Islet precursor cell (in vitro differentiated cells): ENCODE results near the gene NSD1.

ENCODE experiments used
- DNase-seq: peaks from one replicate; pipeline ENCODE4 v3.0.0-alpha.2; 2018

Gene NSD1

GRCh38 chr5:177310332-177310731 lies 176.8 kb downstream of the NSD1 start:
- DNase-seq, result no peak

DNA sequence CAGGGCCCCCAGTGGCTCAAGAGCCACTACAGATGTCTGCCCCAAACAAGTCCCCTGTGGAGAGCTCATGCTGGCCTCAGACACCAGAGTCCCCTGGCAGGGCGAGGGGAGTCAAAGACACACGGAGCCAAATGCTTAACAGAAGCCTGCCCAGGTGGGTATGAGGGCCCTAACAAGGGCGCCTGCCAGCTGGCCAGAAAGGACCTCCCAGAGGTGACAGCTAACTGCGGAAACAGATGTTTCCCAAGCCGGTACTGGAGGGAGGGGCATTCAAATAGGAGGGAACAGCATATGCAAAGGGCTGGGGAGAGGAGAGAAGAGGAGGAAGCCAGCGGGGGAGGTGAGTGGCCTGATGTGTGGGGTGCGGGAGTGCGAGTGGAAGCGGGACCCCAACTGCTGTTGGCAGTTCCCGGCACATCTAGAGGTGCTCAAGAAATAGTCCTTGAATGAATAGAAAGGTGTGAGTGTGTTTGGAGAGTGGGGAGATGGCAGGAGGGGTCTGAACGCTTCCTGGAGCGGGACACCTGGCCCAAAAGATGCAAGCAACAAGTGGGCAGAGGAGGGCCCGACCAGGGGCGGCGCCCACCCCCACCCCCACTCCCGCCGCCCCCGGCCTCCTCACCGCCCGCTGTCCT lies 177.3 kb downstream of the NSD1 start:
- DNase-seq, result peak; percentile 61

GRCh38 chr5:177311392-177311722 lies 177.8 kb downstream of the NSD1 start:
- no peak for DNase-seq

DNA sequence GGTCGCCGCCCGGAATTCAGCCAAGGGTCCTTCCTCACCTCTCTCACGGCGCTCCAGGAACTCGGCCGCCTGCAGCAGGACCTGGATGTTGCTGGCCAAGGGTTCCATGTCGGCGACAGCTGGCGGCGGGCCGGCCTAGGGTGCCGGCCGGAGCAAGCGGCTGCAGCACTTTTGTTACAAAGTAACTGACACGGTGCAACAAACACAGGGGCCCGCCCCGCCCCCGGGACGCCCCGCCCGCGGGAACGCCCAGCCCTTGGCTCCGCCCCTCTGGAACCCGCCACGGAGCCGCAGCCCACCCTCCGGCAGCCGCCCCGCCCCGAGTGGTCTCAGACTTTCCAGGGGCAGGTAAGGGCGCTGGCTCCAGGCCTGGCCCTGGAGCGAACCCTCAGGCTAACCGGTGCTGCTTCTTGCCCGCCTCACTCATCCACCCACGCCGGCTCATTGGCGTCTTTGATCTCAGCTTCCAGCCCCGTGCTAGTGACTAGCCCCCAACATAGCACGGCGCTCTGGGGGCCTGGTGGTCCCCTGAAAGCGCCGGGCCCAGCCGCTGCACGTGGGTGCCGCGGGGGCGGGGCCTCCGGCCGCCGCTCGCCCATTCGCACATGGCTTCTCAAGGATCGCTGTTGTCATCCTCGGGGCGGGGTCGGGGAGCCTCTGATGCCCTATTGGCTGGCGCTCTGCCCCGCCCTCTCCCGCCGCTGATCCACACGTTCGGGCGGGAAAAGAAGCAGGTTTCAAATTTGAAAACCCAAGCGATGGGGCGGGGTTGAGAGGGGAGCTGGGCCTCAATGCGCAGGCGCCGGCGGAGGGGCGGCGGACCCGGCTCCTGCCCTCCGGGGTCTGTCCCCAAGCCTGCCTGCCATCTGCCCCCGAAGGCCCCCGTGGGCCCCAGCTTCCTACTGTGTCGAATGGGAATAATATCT lies 178.4 kb downstream of the NSD1 start, which contains the start of gene MXD3:
MXD3 (minus strand) TSS at position 176 of the 926 bp plus-strand sequence; CDS start at position 108, 68 bp downstream.
- DNase-seq, result peak; percentile 98

GRCh38 chr5:177312649-177313181 lies 179.1 kb downstream of the NSD1 start:
- peak; percentile 89 for DNase-seq

GRCh38 chr5:177313561-177314259 lies 180.1 kb downstream of the NSD1 start:
- no peak for DNase-seq

DNA sequence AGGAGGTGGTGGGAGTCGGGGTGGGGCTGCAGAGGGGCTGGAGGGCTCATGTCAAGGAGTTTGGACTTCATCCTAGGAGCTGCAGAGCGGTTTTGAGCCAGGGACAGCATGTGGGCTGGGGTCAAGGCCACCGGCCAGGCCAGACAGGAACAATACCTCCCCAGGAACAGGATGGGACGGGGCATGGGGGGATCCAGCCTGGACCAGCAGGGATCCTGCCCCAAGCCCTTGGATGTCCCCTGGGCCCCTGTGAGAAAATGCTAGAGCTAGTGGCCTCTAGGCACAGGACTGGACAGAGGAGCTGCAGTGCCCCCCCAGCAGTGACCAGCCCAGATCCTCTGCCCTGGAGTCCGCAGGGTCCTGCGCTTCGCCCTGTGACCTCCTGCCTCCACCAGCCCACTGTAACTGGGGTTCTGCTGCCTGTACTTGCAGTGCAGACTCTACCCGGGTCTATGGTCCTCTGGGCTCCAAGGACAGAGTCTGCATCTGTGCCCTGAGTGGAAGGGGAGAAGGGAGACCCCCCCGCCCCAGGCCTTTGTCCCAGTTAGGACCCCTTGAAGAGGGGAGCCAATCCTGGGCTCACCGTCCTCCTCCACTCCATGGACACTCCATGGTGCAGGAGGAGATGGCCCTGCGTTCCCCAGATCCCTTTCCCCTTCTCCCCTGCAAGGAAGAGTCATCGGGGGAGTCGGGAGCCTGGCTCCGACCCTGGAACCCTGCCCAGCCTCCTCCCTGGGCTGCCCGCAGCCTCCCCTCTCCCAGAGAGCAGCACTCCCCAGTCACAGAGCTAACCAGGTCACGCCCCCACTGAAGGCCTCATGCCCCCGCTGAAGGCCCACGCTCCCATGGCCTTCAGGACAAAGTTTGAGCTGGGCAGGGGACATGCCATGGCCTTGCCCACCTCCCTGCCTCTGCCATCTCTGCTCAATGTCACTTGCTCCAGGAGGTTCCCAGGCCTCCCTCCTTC lies 181.1 kb downstream of the NSD1 start:
- no peak for DNase-seq

DNA sequence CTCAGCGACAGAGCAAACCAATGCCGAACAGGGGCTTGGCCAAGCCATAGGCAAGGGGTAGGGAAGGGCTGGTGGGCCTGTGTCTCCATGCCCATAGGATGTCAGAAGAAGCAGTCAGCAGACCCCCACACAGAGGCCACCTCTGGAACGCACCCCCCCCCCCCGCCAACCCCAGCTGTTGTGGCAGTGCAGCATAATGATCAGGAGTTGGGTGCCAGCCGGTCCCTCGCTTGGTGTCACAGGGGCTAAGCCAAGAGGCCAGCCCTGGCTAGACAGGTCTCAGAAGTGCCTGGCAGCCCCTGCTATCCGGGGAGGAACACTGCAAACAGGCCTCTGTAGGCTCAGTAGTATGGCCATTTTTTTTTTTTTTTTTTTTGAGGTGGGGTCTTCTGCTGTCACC lies 181.8 kb downstream of the NSD1 start:
- no peak for DNase-seq

GRCh38 chr5:177316005-177316404 lies 182.4 kb downstream of the NSD1 start:
- DNase-seq, result no peak

DNA sequence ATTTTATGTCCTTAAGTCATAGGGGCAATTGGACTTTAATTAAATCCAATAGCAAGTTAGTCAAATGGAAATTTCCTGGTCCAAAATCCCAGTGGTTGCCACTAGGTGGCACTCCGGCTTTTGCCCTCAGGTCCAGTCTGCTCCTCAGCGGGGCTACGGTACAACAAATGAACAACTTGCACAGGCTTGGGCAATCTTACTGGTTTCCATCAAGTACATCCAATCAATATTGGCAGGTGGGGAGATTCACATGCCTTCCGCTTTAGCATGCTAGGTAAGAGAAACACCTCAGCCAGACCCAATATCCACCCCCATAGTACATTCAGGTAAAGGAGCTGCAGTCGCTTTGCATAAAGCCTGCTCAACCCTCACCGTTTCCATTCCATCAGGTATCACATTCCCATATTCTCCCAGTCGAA lies 184.4 kb downstream of the NSD1 start:
- peak; percentile 83 for DNase-seq

DNA sequence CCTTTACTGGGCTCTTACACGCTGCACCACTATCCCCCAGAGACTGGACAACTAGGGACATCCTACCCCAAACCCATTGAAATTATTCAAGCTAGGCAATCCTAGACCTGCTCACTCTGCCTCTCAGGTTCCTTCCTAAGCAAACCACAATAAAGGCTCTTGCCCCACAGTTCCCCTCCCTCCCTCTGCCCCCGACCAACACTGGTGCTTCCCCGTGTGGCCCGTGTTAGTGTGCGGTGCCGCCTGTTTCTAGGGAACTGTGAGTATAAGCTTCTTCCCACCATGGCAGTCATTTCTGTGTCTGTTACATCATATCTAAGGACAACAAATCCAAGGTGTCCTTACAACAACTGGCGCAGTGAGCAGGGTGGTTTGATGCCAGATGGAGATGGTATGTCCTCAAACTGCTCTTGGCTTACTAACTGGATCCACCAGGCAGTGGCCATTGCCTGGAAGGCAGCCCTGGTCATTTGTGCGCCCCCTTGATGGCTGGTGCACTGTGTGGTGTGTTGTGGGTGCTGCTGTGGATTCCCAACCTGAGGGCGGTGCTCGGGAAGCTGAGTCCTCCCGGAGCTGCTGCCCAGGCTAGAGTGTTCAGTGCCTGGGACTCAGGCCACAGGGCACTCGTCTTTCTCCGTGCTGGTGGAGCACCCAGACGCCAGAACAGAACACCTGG lies 186.5 kb downstream of the NSD1 start:
- no peak for DNase-seq

DNA sequence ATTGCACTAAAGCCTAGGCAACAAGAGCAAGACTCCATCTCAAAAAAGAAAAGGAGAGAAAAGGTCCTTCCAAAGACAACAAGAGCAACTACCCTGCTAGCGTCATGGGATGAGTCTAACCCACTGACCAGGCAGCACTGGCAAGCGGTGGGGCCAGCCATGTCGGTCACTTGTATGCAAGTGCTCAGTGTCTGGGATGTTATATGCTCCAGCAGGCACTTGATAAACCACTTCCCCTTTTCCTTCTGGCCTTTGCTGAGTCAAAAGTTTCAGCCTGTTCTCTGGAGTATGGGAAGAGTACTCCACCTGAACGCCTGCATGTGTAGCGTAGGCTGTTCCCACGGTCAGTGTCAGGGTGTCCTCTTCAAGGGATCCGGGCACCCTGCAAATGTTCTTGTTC lies 187.3 kb downstream of the NSD1 start:
- no peak for DNase-seq

GRCh38 chr5:177325868-177326381 lies 192.4 kb downstream of the NSD1 start:
- peak; percentile 55 for DNase-seq

- no peak for DNase-seq
These were observed 194.3 kb downstream of the NSD1 start for GRCh38 chr5:177327539-177328522.

DNA sequence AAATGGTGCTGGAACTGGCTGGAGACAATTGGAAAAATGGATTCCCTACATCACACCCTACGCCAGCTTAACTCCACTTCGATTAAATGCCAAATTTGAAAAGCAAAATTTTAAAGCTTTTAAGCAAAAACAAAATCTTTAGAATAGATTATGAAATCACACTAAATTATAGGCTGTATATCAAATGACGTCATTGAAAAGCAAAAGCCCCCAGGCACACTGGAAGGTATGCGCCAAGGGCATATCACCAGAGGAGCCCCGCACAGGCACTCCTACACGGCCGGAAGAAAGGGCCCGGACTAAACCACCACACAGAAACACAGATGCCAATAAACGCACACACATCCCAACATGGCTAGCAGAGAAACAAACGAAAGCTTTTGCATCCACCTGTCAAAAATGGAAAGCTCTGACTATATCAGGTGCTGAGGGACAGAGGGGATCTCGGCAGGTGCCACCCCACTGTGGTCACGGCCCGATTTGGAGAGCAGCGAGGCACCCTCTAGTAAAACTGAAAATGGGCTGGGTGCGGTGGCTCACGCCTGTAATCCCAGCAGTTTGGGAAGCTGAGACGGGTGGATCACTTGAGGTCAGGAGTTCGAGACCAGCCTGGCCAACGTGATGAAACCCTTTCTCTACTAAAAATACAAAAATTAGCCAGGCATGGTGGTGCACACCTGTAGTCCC lies 195.1 kb downstream of the NSD1 start:
- no peak for DNase-seq

DNA sequence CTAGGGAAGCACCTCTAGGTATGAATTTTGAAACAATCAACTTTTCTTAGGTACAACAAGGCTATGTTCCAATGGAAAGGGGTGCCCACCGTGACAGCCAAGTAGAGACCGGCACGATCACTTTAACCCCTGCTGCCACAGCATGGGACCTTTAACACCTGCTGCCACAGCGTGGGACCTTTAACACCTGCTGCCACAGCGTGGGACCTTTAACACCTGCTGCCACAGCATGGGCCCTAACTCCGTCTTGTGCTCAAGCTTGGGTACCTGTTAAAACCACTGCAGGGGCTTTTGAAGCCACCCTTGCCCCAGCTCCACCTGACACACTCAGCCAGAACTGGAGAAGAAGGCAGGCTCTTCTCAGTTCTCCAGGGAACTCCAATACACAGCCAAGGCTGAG lies 196.3 kb downstream of the NSD1 start:
- no peak for DNase-seq

- DNase-seq, result no peak
These were observed 197.6 kb downstream of the NSD1 start for GRCh38 chr5:177330991-177331842.
